ENCODE data around the gene FKBP1A. TPM values are rescaled to one million over a fixed set of nuclear protein-coding genes. Genes with fewer than 3 reads are reported as not detected.

Gene FKBP1A
- total and polyA plus RNA-seq, 9 donors, result 64.7 to 697 (median 154) TPM

GRCh38 chr20:1423206-1423605, 30.4 kb upstream of the FKBP1A start:
- TF ChIP-seq POLR2A (IDR thresholded peaks at IDR 0.05) (no peak), EP300 (IDR thresholded peaks at IDR 0.05) (no peak), CTCF (IDR thresholded peaks at IDR 0.05) (no peak)
- WGBS, 3 donors, result 70 to 80% (median 70%) methylated on average over 6 of the region's 6 CpGs

GRCh38 chr20:1422753-1423152, 29.9 kb upstream of the FKBP1A start:
- no peak for DNase-seq
- Histone ChIP-seq H3K9me3 (no peaks in the 10 kb centered on the region), H3K4me3 (no peak overlapping the region), H3K27me3 (no peaks in the 10 kb centered on the region), H3K27ac (no peak overlapping the region), H3K36me3 (no peaks in the 10 kb centered on the region), H3K4me1 (ENCODE audit: insufficient read depth) (no peaks in the 10 kb centered on the region)
- intact Hi-C loops (cut with DNase I), result no loop called here
- 30 to 53% (median 45%) methylated on average over 3 of the region's 3 CpGs for WGBS, 3 donors
- TF ChIP-seq CTCF (IDR thresholded peaks at IDR 0.05) (no peak), EP300 (IDR thresholded peaks at IDR 0.05) (no peak), POLR2A (IDR thresholded peaks at IDR 0.05) (no peak)

More at GRCh38 chr20:1423206-1423605, 30.4 kb upstream of the FKBP1A start:
- no peaks in the 10 kb centered on the region for H3K4me1 ChIP-seq (ENCODE audit: insufficient read depth)
- H3K9me3 ChIP-seq, result no peaks in the 10 kb centered on the region
- no peak for DNase-seq
- intact Hi-C loops (cut with DNase I), result no loop called here
- H3K36me3 ChIP-seq, result no peaks in the 10 kb centered on the region
- H3K4me3 ChIP-seq, result no peak overlapping the region
- H3K27me3 ChIP-seq, result no peaks in the 10 kb centered on the region
- H3K27ac ChIP-seq, result no peak overlapping the region

- Histone ChIP-seq H3K4me1 (ENCODE audit: insufficient read depth) (no peaks in the 10 kb centered on the region), H3K36me3 (no peaks in the 10 kb centered on the region), H3K9me3 (no peaks in the 10 kb centered on the region), H3K27me3 (no peaks in the 10 kb centered on the region), H3K4me3 (no peak overlapping the region), H3K27ac (no peak overlapping the region)
- no peak for DNase-seq
- intact Hi-C loops (cut with DNase I), result no loop called here
- TF ChIP-seq EP300 (IDR thresholded peaks at IDR 0.05) (no peak), CTCF (IDR thresholded peaks at IDR 0.05) (no peak), POLR2A (IDR thresholded peaks at IDR 0.05) (no peak)
- WGBS, 3 donors, result 82 to 95% (median 88%) methylated on average over 4 of the region's 4 CpGs
Measured at GRCh38 chr20:1420066-1420465, 27.2 kb upstream of the FKBP1A start.

GRCh38 chr20:1418350-1418749, 25.5 kb upstream of the FKBP1A start:
- Histone ChIP-seq H3K27me3 (no peaks in the 10 kb centered on the region), H3K27ac (no peak overlapping the region), H3K4me1 (ENCODE audit: insufficient read depth) (no peaks in the 10 kb centered on the region), H3K4me3 (no peak overlapping the region), H3K36me3 (no peaks in the 10 kb centered on the region), H3K9me3 (no peaks in the 10 kb centered on the region)
- intact Hi-C loops (cut with DNase I), result no loop called here
- no peak for TF ChIP-seq POLR2A (IDR thresholded peaks at IDR 0.05)
- TF ChIP-seq EP300 (IDR thresholded peaks at IDR 0.05), result no peak
- no peak for TF ChIP-seq CTCF (IDR thresholded peaks at IDR 0.05)
- 39 to 47% (median 43%) methylated on average over 3 of the region's 3 CpGs for WGBS, 3 donors
- no peak for DNase-seq

- intact Hi-C loops (cut with DNase I), result no loop called here
- Histone ChIP-seq H3K4me3 (no peak overlapping the region), H3K9me3 (no peaks in the 10 kb centered on the region), H3K36me3 (no peaks in the 10 kb centered on the region), H3K4me1 (ENCODE audit: insufficient read depth) (no peaks in the 10 kb centered on the region), H3K27ac (no peak overlapping the region), H3K27me3 (no peaks in the 10 kb centered on the region)
- TF ChIP-seq POLR2A (IDR thresholded peaks at IDR 0.05) (no peak), EP300 (IDR thresholded peaks at IDR 0.05) (no peak), CTCF (IDR thresholded peaks at IDR 0.05) (no peak)
- no peak for DNase-seq
Measured at GRCh38 chr20:1417790-1418189, 24.9 kb upstream of the FKBP1A start.
